Neural crest cell (in vitro differentiated cells): Measurements from ENCODE around the gene FIBCD1. TPM values are rescaled to one million over a fixed set of nuclear protein-coding genes. Genes with fewer than 3 reads are reported as not detected.

Experiments
- DNase-seq: peaks from one replicate; pipeline ENCODE4 v3.0.0; 2021; ENCODE audit warnings: low read depth, mixed read lengths, low spot score
- H3K27ac Mint-ChIP-seq: one replicate; pipeline ENCODE4 v1.8.0; 2021; ENCODE audit warnings: mild to moderate bottlenecking, mixed read lengths; ENCODE audit not compliant: unreplicated experiment
- H3K27me3 Mint-ChIP-seq: 2 replicates; pipeline ENCODE4 v1.8.0; 2021; ENCODE audit warnings: low read depth, mild to moderate bottlenecking, mixed read lengths
- H3K36me3 Mint-ChIP-seq: 2 replicates; pipeline ENCODE4 v1.8.0; 2021; ENCODE audit warnings: low read depth, mild to moderate bottlenecking, mixed read lengths
- H3K4me1 Mint-ChIP-seq: 2 replicates; pipeline ENCODE4 v1.8.0; 2021; ENCODE audit warnings: mixed read lengths
- H3K4me3 Mint-ChIP-seq: one replicate; pipeline ENCODE4 v1.8.0; 2021; ENCODE audit warnings: mild to moderate bottlenecking, mixed read lengths
- H3K9me3 Mint-ChIP-seq: 2 replicates; pipeline ENCODE4 v1.8.0; 2021; ENCODE audit warnings: mixed read lengths
- CTCF ChIP-seq: fragments of 200-600 bp; sonication (generic); conservative IDR thresholded peaks from 2 replicates; pipeline ENCODE4 v1.5.0; 2021; ENCODE audit warnings: antibody characterized with exemption, mild to moderate bottlenecking
- total RNA-seq: library from RNA; stranded (reverse); gene quantifications from 2 replicates; pipeline ENCODE4 v1.2.1, GENCODE V29; 2021

Gene FIBCD1
- total RNA-seq, 1 donor from 2014 or later = 0.23 TPM

GRCh38 chr9:130930132-130930803 lies 8.8 kb downstream of the FIBCD1 start:
- DNase-seq = no peak
- no peaks in the 10 kb centered on the region for H3K36me3 Mint-ChIP-seq

GRCh38 chr9:130929571-130930038 lies 9.4 kb downstream of the FIBCD1 start:
- H3K27ac Mint-ChIP-seq = no peak overlapping the region
- no peaks in the 10 kb centered on the region for H3K9me3 Mint-ChIP-seq
- no peak overlapping the region for H3K4me3 Mint-ChIP-seq
- H3K4me1 Mint-ChIP-seq = peaks cover 5% of the 10 kb centered on the region
- peaks cover 23% of the 10 kb centered on the region for H3K27me3 Mint-ChIP-seq
- TF ChIP-seq CTCF = no peak
- no peaks in the 10 kb centered on the region for H3K36me3 Mint-ChIP-seq
- no peak for DNase-seq

More at GRCh38 chr9:130930132-130930803, 8.8 kb downstream of the FIBCD1 start:
- Mint-ChIP-seq H3K27me3 (peaks cover 29% of the 10 kb centered on the region), H3K4me1 (peaks cover 8% of the 10 kb centered on the region), H3K4me3 (no peak overlapping the region), H3K9me3 (no peaks in the 10 kb centered on the region), H3K27ac (no peak overlapping the region)
- no peak for TF ChIP-seq CTCF

GRCh38 chr9:130927995-130928900 lies 10.8 kb downstream of the FIBCD1 start:
- Mint-ChIP-seq H3K27me3 (peaks cover 20% of the 10 kb centered on the region), H3K36me3 (no peaks in the 10 kb centered on the region), H3K27ac (no peak overlapping the region), H3K9me3 (no peaks in the 10 kb centered on the region), H3K4me3 (no peak overlapping the region), H3K4me1 (peaks cover 5% of the 10 kb centered on the region)
- TF ChIP-seq CTCF = no peak
- DNase-seq = no peak

GRCh38 chr9:130927338-130927737 lies 11.7 kb downstream of the FIBCD1 start:
- no peak for TF ChIP-seq CTCF
- H3K27me3 Mint-ChIP-seq = peaks cover 20% of the 10 kb centered on the region
- H3K4me1 Mint-ChIP-seq = peaks cover 6% of the 10 kb centered on the region
- H3K27ac Mint-ChIP-seq = no peak overlapping the region
- no peak for DNase-seq
- no peak overlapping the region for H3K4me3 Mint-ChIP-seq
- no peaks in the 10 kb centered on the region for H3K36me3 Mint-ChIP-seq
- no peaks in the 10 kb centered on the region for H3K9me3 Mint-ChIP-seq

GRCh38 chr9:130925050-130925678 lies 13.9 kb downstream of the FIBCD1 start:
- Mint-ChIP-seq H3K9me3 (no peaks in the 10 kb centered on the region), H3K4me3 (no peak overlapping the region), H3K27ac (no peak overlapping the region), H3K4me1 (peaks cover 20% of the 10 kb centered on the region), H3K27me3 (peaks cover 15% of the 10 kb centered on the region), H3K36me3 (no peaks in the 10 kb centered on the region)
- no peak for DNase-seq
- no peak for TF ChIP-seq CTCF
